Activated naive CD8-positive, alpha-beta T cell treated with anti-CD3 and anti-CD28 coated beads, Interleukin-2, amount 50 U/mL, for 24 hours (primary cell): ENCODE data around the gene STK10.

Experiments
- ATAC-seq: fragments of 150-1000 bp; cut with Tn5 transposase; one replicate; pipeline ENCODE4 v1.10.0; 2021
- DNase-seq: peaks from one replicate; pipeline ENCODE4 v3.0.0; 2021
- H3K27ac Mint-ChIP-seq: one replicate; pipeline ENCODE4 v1.8.0; 2021; ENCODE audit warnings: mild to moderate bottlenecking, mixed read lengths
- H3K27me3 Mint-ChIP-seq: one replicate; pipeline ENCODE4 v1.8.0; 2021; ENCODE audit warnings: mixed read lengths
- H3K36me3 Mint-ChIP-seq: one replicate; pipeline ENCODE4 v1.8.0; 2021; ENCODE audit warnings: low read depth, mixed read lengths
- H3K4me1 Mint-ChIP-seq: one replicate; pipeline ENCODE4 v1.8.0; 2021; ENCODE audit warnings: mixed read lengths
- H3K4me3 Mint-ChIP-seq: one replicate; pipeline ENCODE4 v1.8.0; 2021; ENCODE audit warnings: mild to moderate bottlenecking, moderate library complexity, mixed read lengths
- H3K9me3 Mint-ChIP-seq: one replicate; pipeline ENCODE4 v1.8.0; 2021; ENCODE audit warnings: mixed read lengths

The STK10 gene

GRCh38 chr5:172147857-172148256 is 40.2 kb downstream of the STK10 start:
- Mint-ChIP-seq H3K36me3 (peaks cover 22% of the 10 kb centered on the region), H3K27me3 (no peaks in the 10 kb centered on the region), H3K4me3 (no peak overlapping the region), H3K27ac (peak overlapping the region; percentile 42), H3K4me1 (peaks cover 91% of the 10 kb centered on the region), H3K9me3 (no peaks in the 10 kb centered on the region)
- DNase-seq (no peak), ATAC-seq (peak; percentile 50)

- Mint-ChIP-seq H3K27ac (peak overlapping the region; percentile 48), H3K9me3 (no peaks in the 10 kb centered on the region)
- ATAC-seq: no peak
Observed at GRCh38 chr5:172146748-172147092, 41.3 kb downstream of the STK10 start.

GRCh38 chr5:172145870-172146747 is 41.9 kb downstream of the STK10 start:
- no peaks in the 10 kb centered on the region for H3K9me3 Mint-ChIP-seq
- no peak for DNase-seq
- H3K4me1 Mint-ChIP-seq: peaks cover 88% of the 10 kb centered on the region
- peaks cover 10% of the 10 kb centered on the region for H3K36me3 Mint-ChIP-seq
- peak overlapping the region; percentile 48 for H3K27ac Mint-ChIP-seq
- no peaks in the 10 kb centered on the region for H3K27me3 Mint-ChIP-seq
- no peak for ATAC-seq
- no peak overlapping the region for H3K4me3 Mint-ChIP-seq

More at GRCh38 chr5:172146748-172147092, 41.3 kb downstream of the STK10 start:
- H3K36me3 Mint-ChIP-seq: peaks cover 12% of the 10 kb centered on the region
- H3K4me1 Mint-ChIP-seq: peaks cover 91% of the 10 kb centered on the region
- H3K4me3 Mint-ChIP-seq: no peak overlapping the region
- no peak for DNase-seq
- no peaks in the 10 kb centered on the region for H3K27me3 Mint-ChIP-seq

GRCh38 chr5:172144931-172145869 is 42.8 kb downstream of the STK10 start:
- DNase-seq (no peak), ATAC-seq (no peak)
- Mint-ChIP-seq H3K27me3 (no peaks in the 10 kb centered on the region), H3K36me3 (peaks cover 4% of the 10 kb centered on the region), H3K27ac (peak overlapping the region; percentile 48), H3K4me1 (peaks cover 86% of the 10 kb centered on the region), H3K4me3 (no peak overlapping the region), H3K9me3 (no peaks in the 10 kb centered on the region)

- H3K27me3 Mint-ChIP-seq: no peaks in the 10 kb centered on the region
- no peaks in the 10 kb centered on the region for H3K9me3 Mint-ChIP-seq
- DNase-seq: no peak
- peaks cover 8% of the 10 kb centered on the region for H3K36me3 Mint-ChIP-seq
- H3K27ac Mint-ChIP-seq: peak overlapping the region; percentile 28
- H3K4me1 Mint-ChIP-seq: peaks cover 89% of the 10 kb centered on the region
- H3K4me3 Mint-ChIP-seq: no peak overlapping the region
- ATAC-seq: no peak
Observed at GRCh38 chr5:172144291-172144815, 43.7 kb downstream of the STK10 start.

- H3K27me3 Mint-ChIP-seq: no peaks in the 10 kb centered on the region
- peak overlapping the region; percentile 65 for H3K27ac Mint-ChIP-seq
- H3K4me1 Mint-ChIP-seq: peaks cover 88% of the 10 kb centered on the region
- ATAC-seq: no peak
- H3K36me3 Mint-ChIP-seq: peaks cover 8% of the 10 kb centered on the region
- no peak overlapping the region for H3K4me3 Mint-ChIP-seq
- no peak for DNase-seq
- H3K9me3 Mint-ChIP-seq: no peaks in the 10 kb centered on the region
Observed at GRCh38 chr5:172143875-172144274, 44.1 kb downstream of the STK10 start.

- Mint-ChIP-seq H3K4me3 (no peak overlapping the region), H3K9me3 (no peaks in the 10 kb centered on the region), H3K36me3 (peaks cover 10% of the 10 kb centered on the region), H3K27me3 (no peaks in the 10 kb centered on the region), H3K4me1 (peaks cover 79% of the 10 kb centered on the region), H3K27ac (peak overlapping the region; percentile 65)
- ATAC-seq (no peak), DNase-seq (no peak)
Observed at GRCh38 chr5:172142709-172143215, 45.3 kb downstream of the STK10 start.

GRCh38 chr5:172141949-172142319 is 46.1 kb downstream of the STK10 start:
- DNase-seq (no peak), ATAC-seq (no peak)
- no peak overlapping the region for H3K4me3 Mint-ChIP-seq
- H3K27me3 Mint-ChIP-seq: no peaks in the 10 kb centered on the region
- peaks cover 76% of the 10 kb centered on the region for H3K4me1 Mint-ChIP-seq
- H3K27ac Mint-ChIP-seq: peak overlapping the region; percentile 65
- peaks cover 13% of the 10 kb centered on the region for H3K36me3 Mint-ChIP-seq
- H3K9me3 Mint-ChIP-seq: peaks cover 5% of the 10 kb centered on the region

GRCh38 chr5:172140866-172141265 is 47.2 kb downstream of the STK10 start:
- ATAC-seq: no peak
- Mint-ChIP-seq H3K4me1 (peaks cover 68% of the 10 kb centered on the region), H3K4me3 (no peak overlapping the region), H3K9me3 (peaks cover 5% of the 10 kb centered on the region), H3K27me3 (no peaks in the 10 kb centered on the region), H3K36me3 (peaks cover 18% of the 10 kb centered on the region), H3K27ac (no peak overlapping the region)
- DNase-seq: no peak

- no peak for ATAC-seq
- peaks cover 69% of the 10 kb centered on the region for H3K4me1 Mint-ChIP-seq
- peaks cover 22% of the 10 kb centered on the region for H3K36me3 Mint-ChIP-seq
Observed at GRCh38 chr5:172140120-172140519, 47.9 kb downstream of the STK10 start.

GRCh38 chr5:172137046-172137445 is 51.0 kb downstream of the STK10 start:
- H3K4me3 Mint-ChIP-seq: no peak overlapping the region
- peaks cover 66% of the 10 kb centered on the region for H3K4me1 Mint-ChIP-seq
- peaks cover 10% of the 10 kb centered on the region for H3K9me3 Mint-ChIP-seq
- DNase-seq: no peak
- H3K27ac Mint-ChIP-seq: no peak overlapping the region
- ATAC-seq: no peak
- no peaks in the 10 kb centered on the region for H3K27me3 Mint-ChIP-seq
- peaks cover 45% of the 10 kb centered on the region for H3K36me3 Mint-ChIP-seq

More at GRCh38 chr5:172140120-172140519, 47.9 kb downstream of the STK10 start:
- Mint-ChIP-seq H3K27me3 (no peaks in the 10 kb centered on the region), H3K9me3 (peaks cover 5% of the 10 kb centered on the region), H3K27ac (peak overlapping the region; percentile 76), H3K4me3 (no peak overlapping the region)
- DNase-seq: no peak

GRCh38 chr5:172133359-172134029 is 54.5 kb downstream of the STK10 start:
- peak overlapping the region; percentile 62 for H3K4me3 Mint-ChIP-seq
- ATAC-seq: peak; percentile 100
- no peaks in the 10 kb centered on the region for H3K27me3 Mint-ChIP-seq
- DNase-seq: peak; percentile 71
- peaks cover 46% of the 10 kb centered on the region for H3K36me3 Mint-ChIP-seq
- H3K4me1 Mint-ChIP-seq: peaks cover 55% of the 10 kb centered on the region
- H3K27ac Mint-ChIP-seq: peak overlapping the region; percentile 96
- H3K9me3 Mint-ChIP-seq: peaks cover 10% of the 10 kb centered on the region

GRCh38 chr5:172131690-172132089 is 56.3 kb downstream of the STK10 start:
- peaks cover 50% of the 10 kb centered on the region for H3K4me1 Mint-ChIP-seq
- H3K27ac Mint-ChIP-seq: no peak overlapping the region
- no peaks in the 10 kb centered on the region for H3K27me3 Mint-ChIP-seq
- ATAC-seq (no peak), DNase-seq (no peak)
- H3K4me3 Mint-ChIP-seq: no peak overlapping the region
- H3K36me3 Mint-ChIP-seq: peaks cover 48% of the 10 kb centered on the region
- H3K9me3 Mint-ChIP-seq: peaks cover 5% of the 10 kb centered on the region
